Kidney epithelial cell (primary cell): Measurements from ENCODE around the gene DUSP16. TPM values are rescaled to one million over a fixed set of nuclear protein-coding genes. Genes with fewer than 3 reads are reported as not detected.
"Not testable (repeated sequence)": the region's sequence is repeated elsewhere in the genome, so short reads cannot be mapped to it uniquely, and the experiment has no call there.

ENCODE experiments used
- DNase-seq: peaks from one replicate; pipeline ENCODE4 v3.0.0-alpha.2; 2010; ENCODE audit warnings: low read depth
- H3K27me3 ChIP-seq: 2 replicates; pipeline ENCODE4 v1.6.0; 2011; ENCODE audit warnings: low read length; ENCODE audit not compliant: control insufficient read depth, insufficient read depth
- H3K36me3 ChIP-seq: 2 replicates; pipeline ENCODE4 v1.5.1; 2011; ENCODE audit warnings: low read length; ENCODE audit not compliant: control insufficient read depth, insufficient read depth
- H3K4me3 ChIP-seq: 2 replicates; pipeline ENCODE4 v1.5.1; 2011; ENCODE audit warnings: low read depth, mild to moderate bottlenecking, control low read depth, low read length
- CTCF ChIP-seq: IDR thresholded peaks from 2 replicates; pipeline ENCODE4 v1.5.1; 2011; ENCODE audit warnings: mild to moderate bottlenecking, moderate library complexity, low read length, control low read depth, inconsistent platforms; ENCODE audit not compliant: insufficient read depth, poor library complexity, severe bottlenecking
- total RNA-seq: library from RNA; depleted of rRNA; stranded (reverse); fragments of >200 nt; gene quantifications from 2 replicates; pipeline ENCODE4 v1.2.3, GENCODE V29; 2015

DUSP16 gene
- total RNA-seq, 1 donor from 2014 or later, result 22.7 TPM

- no peak for TF ChIP-seq CTCF
- no peak for DNase-seq
- H3K4me3 ChIP-seq, result no peak overlapping the region
- H3K27me3 ChIP-seq, result no peaks in the 10 kb centered on the region
- H3K36me3 ChIP-seq, result no peaks in the 10 kb centered on the region
These were observed 15.1 kb upstream of the DUSP16 start for GRCh38 chr12:12577786-12578185.

GRCh38 chr12:12572659-12573058 lies 10.0 kb upstream of the DUSP16 start:
- H3K27me3 ChIP-seq, result no peaks in the 10 kb centered on the region
- no peaks in the 10 kb centered on the region for H3K36me3 ChIP-seq
- H3K4me3 ChIP-seq, result no peak overlapping the region
- TF ChIP-seq CTCF, result no peak
- DNase-seq, result no peak

- not testable (repeated sequence) for H3K27me3 ChIP-seq, DNase-seq
These were observed 3.3 kb upstream of the DUSP16 start for GRCh38 chr12:12565971-12566370.

GRCh38 chr12:12564911-12565310 lies 2.2 kb upstream of the DUSP16 start:
- no peak for TF ChIP-seq CTCF
- H3K4me3 ChIP-seq, result no peak overlapping the region
- no peaks in the 10 kb centered on the region for H3K27me3 ChIP-seq
- H3K36me3 ChIP-seq, result no peaks in the 10 kb centered on the region
- no peak for DNase-seq

More at GRCh38 chr12:12565971-12566370, 3.3 kb upstream of the DUSP16 start:
- H3K36me3 ChIP-seq, H3K4me3 ChIP-seq: not testable (repeated sequence)

GRCh38 chr12:12563290-12563928 lies 746 bp upstream of the DUSP16 start:
- H3K36me3 ChIP-seq, result no peaks in the 10 kb centered on the region
- peak overlapping the region; percentile 47 for H3K4me3 ChIP-seq
- DNase-seq, result no peak
- no peak for TF ChIP-seq CTCF
- no peaks in the 10 kb centered on the region for H3K27me3 ChIP-seq

- H3K36me3 ChIP-seq, result no peaks in the 10 kb centered on the region
- TF ChIP-seq CTCF, result no peak
- DNase-seq, result no peak
- H3K27me3 ChIP-seq, result no peaks in the 10 kb centered on the region
- peak overlapping the region; percentile 97 for H3K4me3 ChIP-seq
These were observed 613 bp downstream of the DUSP16 start for GRCh38 chr12:12562016-12562483.
